Activated CD8-positive, alpha-beta T cell treated with anti-CD3 and anti-CD28 coated beads for 36 hours (primary cell): ENCODE data around the gene ACBD6. TPM values are rescaled to one million over a fixed set of nuclear protein-coding genes. Genes with fewer than 3 reads are reported as not detected.

Experiments
- ATAC-seq: fragments of 200-7000 bp; cut with Tn5 transposase; one replicate; pipeline ENCODE4 v1.10.0; 2021; ENCODE audit warnings: mild to moderate bottlenecking, moderate library complexity
- CTCF ChIA-PET: fragments of 350-600 bp; sonication (Branson Sonifier 250); formaldehyde crosslinking; loops from one replicate; lab custom pipeline; 2021; ENCODE audit warnings: antibody characterized with exemption; lab: Charles Lee
- POLR2A ChIA-PET: fragments of 350-600 bp; sonication (Branson Sonifier 250); formaldehyde crosslinking; loops from one replicate; lab custom pipeline; 2021; ENCODE audit warnings: antibody characterized with exemption; lab: Charles Lee
- DNase-seq: peaks from one replicate; pipeline ENCODE4 v3.0.0-alpha.2; 2020
- H3K27ac Mint-ChIP-seq: one replicate; pipeline ENCODE4 v1.8.0; 2021; ENCODE audit warnings: mild to moderate bottlenecking, mixed read lengths
- H3K27me3 Mint-ChIP-seq: one replicate; pipeline ENCODE4 v1.8.0; 2021; ENCODE audit warnings: mixed read lengths
- H3K36me3 Mint-ChIP-seq: one replicate; pipeline ENCODE4 v1.8.0; 2021; ENCODE audit warnings: low read depth, mixed read lengths
- H3K4me1 Mint-ChIP-seq: one replicate; pipeline ENCODE4 v1.8.0; 2021; ENCODE audit warnings: low read depth, mixed read lengths
- H3K4me3 Mint-ChIP-seq: one replicate; pipeline ENCODE4 v1.8.0; 2021; ENCODE audit warnings: mild to moderate bottlenecking, moderate library complexity, mixed read lengths
- H3K9me3 Mint-ChIP-seq: one replicate; pipeline ENCODE4 v1.8.0; 2021; ENCODE audit warnings: mixed read lengths
- CTCF ChIP-seq: fragments of 200-600 bp; IDR thresholded peaks from one replicate; pipeline ENCODE4 v1.8.0; 2022; ENCODE audit warnings: antibody characterized with exemption, mild to moderate bottlenecking
- intact Hi-C: fragments of 100-400 bp; cut with micrococcal nuclease; formaldehyde crosslinking; loops from one replicate; pipeline ENCODE4 v1.10.0; 2022
- total RNA-seq, 2 experiments: library from RNA; stranded (reverse); gene quantifications; one replicate each; pipeline ENCODE4 v1.2.3, GENCODE V29; 2021

Gene ACBD6
- total RNA-seq, 2 experiments from 2014 or later = 41.3 to 45.0 TPM

GRCh38 chr1:180260541-180260940, 241.8 kb downstream of the ACBD6 start:
- POLR2A ChIA-PET = no interaction called here
- TF ChIP-seq CTCF = no peak

GRCh38 chr1:180259431-180260338, 242.7 kb downstream of the ACBD6 start:
- H3K4me1 Mint-ChIP-seq = no peaks in the 10 kb centered on the region
- TF ChIP-seq CTCF = no peak
- H3K27me3 Mint-ChIP-seq = peaks cover 9% of the 10 kb centered on the region
- POLR2A ChIA-PET = no interaction called here
- ATAC-seq = no peak
- H3K36me3 Mint-ChIP-seq = no peaks in the 10 kb centered on the region
- no peak overlapping the region for H3K4me3 Mint-ChIP-seq
- no peak overlapping the region for H3K27ac Mint-ChIP-seq
- DNase-seq = no peak
- CTCF ChIA-PET = interaction anchor here (0.8 kb wide), 1 partner anchor 218 kb away, joined by 3 read pairs; no protein-coding TSS in a partner anchor
- intact Hi-C loops = loop anchor here (10.0 kb wide), 1 partner anchor 155 kb away; no protein-coding TSS in a partner anchor
- H3K9me3 Mint-ChIP-seq = no peaks in the 10 kb centered on the region

More at GRCh38 chr1:180260541-180260940, 241.8 kb downstream of the ACBD6 start:
- intact Hi-C loops = no loop called here
- H3K9me3 Mint-ChIP-seq = no peaks in the 10 kb centered on the region
- peaks cover 8% of the 10 kb centered on the region for H3K27me3 Mint-ChIP-seq
- no peak for ATAC-seq
- H3K4me1 Mint-ChIP-seq = no peaks in the 10 kb centered on the region
- no peak for DNase-seq
- H3K27ac Mint-ChIP-seq = no peak overlapping the region
- H3K36me3 Mint-ChIP-seq = no peaks in the 10 kb centered on the region
- no peak overlapping the region for H3K4me3 Mint-ChIP-seq
- CTCF ChIA-PET = interaction anchor here (0.8 to 1.7 kb wide), 4 partner anchors 11 to 222 kb away, joined by 3 to 5 read pairs (median 4); no protein-coding TSS in a partner anchor

GRCh38 chr1:180258935-180259334, 243.4 kb downstream of the ACBD6 start:
- Mint-ChIP-seq H3K4me1 (no peaks in the 10 kb centered on the region), H3K27me3 (peaks cover 13% of the 10 kb centered on the region), H3K27ac (no peak overlapping the region), H3K9me3 (no peaks in the 10 kb centered on the region), H3K4me3 (no peak overlapping the region), H3K36me3 (no peaks in the 10 kb centered on the region)
- ChIA-PET POLR2A (no interaction called here), CTCF (no interaction called here)
- no peak for TF ChIP-seq CTCF
- intact Hi-C loops = loop anchor here (10.0 kb wide), 1 partner anchor 156 kb away; no protein-coding TSS in a partner anchor
- ATAC-seq (no peak), DNase-seq (no peak)

- ATAC-seq = no peak
- no peak overlapping the region for H3K27ac Mint-ChIP-seq
- intact Hi-C loops = loop anchor here (10.0 kb wide), 1 partner anchor 157 kb away; no protein-coding TSS in a partner anchor
- DNase-seq = no peak
- CTCF ChIA-PET = no interaction called here
- no peak for TF ChIP-seq CTCF
- no peak overlapping the region for H3K4me3 Mint-ChIP-seq
- H3K27me3 Mint-ChIP-seq = peaks cover 16% of the 10 kb centered on the region
- H3K9me3 Mint-ChIP-seq = no peaks in the 10 kb centered on the region
- H3K4me1 Mint-ChIP-seq = no peaks in the 10 kb centered on the region
- no peaks in the 10 kb centered on the region for H3K36me3 Mint-ChIP-seq
- POLR2A ChIA-PET = no interaction called here
These were observed 244.1 kb downstream of the ACBD6 start for GRCh38 chr1:180258290-180258689.

- Mint-ChIP-seq H3K4me3 (no peak overlapping the region), H3K27ac (no peak overlapping the region), H3K4me1 (no peaks in the 10 kb centered on the region), H3K9me3 (no peaks in the 10 kb centered on the region), H3K27me3 (peaks cover 20% of the 10 kb centered on the region), H3K36me3 (no peaks in the 10 kb centered on the region)
- ATAC-seq (no peak), DNase-seq (no peak)
- CTCF ChIA-PET = interaction anchor here (0.9 kb wide), 1 partner anchor 226 kb away, joined by 3 read pairs; no protein-coding TSS in a partner anchor
- no peak for TF ChIP-seq CTCF
- intact Hi-C loops = loop anchor here (10.0 kb wide), 1 partner anchor 157 kb away; no protein-coding TSS in a partner anchor
- POLR2A ChIA-PET = no interaction called here
These were observed 244.9 kb downstream of the ACBD6 start for GRCh38 chr1:180257486-180257885.
